ENCODE results near the gene FBXL14. TPM values are rescaled to one million over a fixed set of nuclear protein-coding genes. Genes with fewer than 3 reads are reported as not detected.

FBXL14 gene
- total RNA-seq, 1 experiment from 2014 or later: 15.0 TPM

DNA sequence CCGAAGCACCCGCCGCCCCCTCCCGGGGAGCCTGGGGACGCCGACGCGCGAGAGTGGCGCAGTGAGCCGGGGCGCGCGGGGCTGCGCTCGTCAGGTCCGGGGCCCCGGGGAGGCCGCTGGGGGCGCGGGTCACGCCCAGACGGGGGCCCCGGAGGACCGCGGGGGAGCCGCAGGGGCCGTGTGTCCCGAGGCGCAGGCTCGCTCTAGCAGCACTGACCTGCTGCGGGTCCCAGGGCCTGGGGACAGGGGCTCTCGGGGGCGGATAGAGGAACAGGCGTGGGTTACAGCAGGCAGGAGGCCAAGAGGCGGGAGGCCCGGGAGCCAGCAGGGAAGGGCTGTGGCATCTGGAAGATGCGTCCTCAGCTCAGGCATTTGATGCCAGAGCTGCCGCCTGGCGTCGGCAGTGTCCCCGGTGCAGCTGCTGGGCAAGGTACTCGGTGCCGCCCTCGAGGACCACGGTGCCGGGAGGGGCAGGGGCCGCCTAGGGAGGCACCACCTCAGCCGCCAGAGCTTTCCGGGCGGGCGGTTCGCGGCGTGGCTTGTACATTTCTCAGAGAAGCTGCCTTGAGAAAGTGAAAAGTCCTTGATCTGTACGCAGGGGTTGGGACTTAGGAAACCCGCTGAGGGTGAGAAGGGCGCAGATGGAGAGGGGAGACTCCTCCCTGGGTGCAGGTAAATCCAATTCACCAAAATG is 35.9 kb upstream of the FBXL14 start:
- Histone ChIP-seq H3K4me3 (peak overlapping the region; percentile 69), H3K9me3 (replicated peaks) (no peaks in the 10 kb centered on the region), H3K27ac (peak overlapping the region; percentile 66; the same call in 1 of the 2 replicates), H3K27me3 (no peaks in the 10 kb centered on the region), H3K4me1 (peaks cover 11% of the 10 kb centered on the region), H3K36me3 (peaks cover 22% of the 10 kb centered on the region)
- peak; percentile 67 to 72 for DNase-seq

GRCh38 chr12:1629338-1630132 is 35.2 kb upstream of the FBXL14 start:
- Histone ChIP-seq H3K27me3 (no peaks in the 10 kb centered on the region), H3K9me3 (replicated peaks) (no peaks in the 10 kb centered on the region), H3K36me3 (peaks cover 17% of the 10 kb centered on the region), H3K4me1 (peaks cover 14% of the 10 kb centered on the region), H3K4me3 (peak overlapping the region; percentile 69), H3K27ac (peak overlapping the region; percentile 66)
- DNase-seq: peak; percentile 57 to 67

- DNase-seq: peak; percentile 81 to 88
- Histone ChIP-seq H3K27me3 (no peaks in the 10 kb centered on the region), H3K27ac (peak within 1 kb of the TSS; percentile 66), H3K36me3 (peaks cover 14% of the 10 kb centered on the region), H3K9me3 (replicated peaks) (no peaks in the 10 kb centered on the region), H3K4me1 (peaks cover 14% of the 10 kb centered on the region), H3K4me3 (peak within 1 kb of the TSS; percentile 69)
Observed at GRCh38 chr12:1628666-1629337, 34.4 kb upstream of the FBXL14 start, which contains the start of gene WNT5B. Gene WNT5B (plus strand): TSS chr12:1629231. CDS start chr12:1631355, 2,124 bp downstream.

DNA sequence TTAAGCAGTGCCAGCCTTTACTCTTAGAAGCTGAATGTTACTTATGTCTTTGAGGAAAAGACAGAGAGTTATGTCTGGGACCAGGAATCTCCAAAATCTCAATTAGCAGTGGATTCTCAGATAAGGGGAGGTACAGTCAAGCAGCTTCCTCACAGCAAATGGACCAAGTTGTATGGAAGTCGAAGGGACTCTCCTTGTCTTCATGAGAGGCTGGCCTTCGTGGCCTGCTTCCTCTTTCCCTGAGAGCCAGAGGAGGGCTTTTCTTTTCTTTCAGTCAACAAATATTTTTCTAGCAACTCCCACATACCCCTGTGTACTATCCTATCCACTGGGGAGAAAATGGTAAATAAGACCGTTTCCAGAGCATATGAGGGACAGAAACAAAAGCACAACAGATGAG is 28.0 kb upstream of the FBXL14 start:
- H3K9me3 ChIP-seq (replicated peaks): no peaks in the 10 kb centered on the region
- H3K27me3 ChIP-seq: no peaks in the 10 kb centered on the region
- peaks cover 7% of the 10 kb centered on the region for H3K4me1 ChIP-seq
- no peak overlapping the region for H3K27ac ChIP-seq
- H3K4me3 ChIP-seq: no peak overlapping the region
- no peaks in the 10 kb centered on the region for H3K36me3 ChIP-seq
- DNase-seq: no peak

DNA sequence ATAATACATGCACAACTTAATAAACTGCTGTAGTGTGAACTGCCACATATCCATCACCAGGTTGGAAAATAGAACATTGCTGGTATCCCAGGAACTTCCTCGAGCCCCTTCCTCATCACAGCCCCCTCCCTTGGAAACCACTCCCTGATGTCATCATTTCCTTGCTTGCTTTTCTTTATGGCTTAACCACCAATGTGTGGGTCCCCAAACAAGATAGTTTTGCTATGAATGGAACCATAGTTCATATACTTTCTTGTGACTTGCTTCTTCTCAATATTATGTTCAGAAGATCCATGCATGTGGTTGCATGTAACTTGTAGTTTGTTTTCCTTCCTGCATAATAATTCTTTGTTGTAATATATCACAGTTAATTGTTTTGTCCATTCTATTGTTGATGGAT is 25.7 kb upstream of the FBXL14 start:
- Histone ChIP-seq H3K4me1 (peaks cover 19% of the 10 kb centered on the region), H3K27me3 (no peaks in the 10 kb centered on the region), H3K36me3 (no peaks in the 10 kb centered on the region), H3K9me3 (replicated peaks) (no peaks in the 10 kb centered on the region), H3K27ac (no peak overlapping the region), H3K4me3 (no peak overlapping the region)
- no peak for DNase-seq

- no peak overlapping the region for H3K27ac ChIP-seq
- H3K4me3 ChIP-seq: no peak overlapping the region
- no peaks in the 10 kb centered on the region for H3K9me3 ChIP-seq (replicated peaks)
- peaks cover 23% of the 10 kb centered on the region for H3K4me1 ChIP-seq
- no peak for DNase-seq
- no peaks in the 10 kb centered on the region for H3K27me3 ChIP-seq
- H3K36me3 ChIP-seq: no peaks in the 10 kb centered on the region
Observed at GRCh38 chr12:1619587-1619986, 25.2 kb upstream of the FBXL14 start.

DNA sequence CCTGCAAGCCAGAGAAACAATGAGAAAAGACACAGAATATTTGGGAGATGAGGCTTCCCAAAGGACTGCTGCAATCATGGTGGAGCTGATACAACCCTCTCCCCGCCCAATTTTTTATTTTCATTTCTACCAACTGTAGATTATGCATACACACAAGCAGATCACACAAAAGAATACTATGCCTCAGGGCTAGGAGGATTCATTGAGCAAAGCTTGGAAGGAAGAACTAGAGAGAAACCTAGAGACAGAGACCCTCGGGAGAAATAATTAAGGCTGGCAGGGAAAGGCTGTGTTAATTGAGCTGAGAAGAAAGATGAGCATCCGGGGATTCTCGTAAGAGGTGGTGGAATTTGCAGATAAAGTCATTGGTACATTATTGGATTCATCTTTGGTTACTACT is 24.8 kb upstream of the FBXL14 start:
- Histone ChIP-seq H3K4me1 (peaks cover 24% of the 10 kb centered on the region), H3K27me3 (no peaks in the 10 kb centered on the region)
- no peak for DNase-seq

GRCh38 chr12:1618489-1618888 is 24.1 kb upstream of the FBXL14 start:
- no peak overlapping the region for H3K27ac ChIP-seq
- no peak overlapping the region for H3K4me3 ChIP-seq
- H3K4me1 ChIP-seq: peaks cover 31% of the 10 kb centered on the region
- H3K27me3 ChIP-seq: no peaks in the 10 kb centered on the region
- no peak for DNase-seq
- H3K9me3 ChIP-seq (replicated peaks): no peaks in the 10 kb centered on the region
- no peaks in the 10 kb centered on the region for H3K36me3 ChIP-seq

More for the DNA sequence above, 24.8 kb upstream of the FBXL14 start:
- H3K4me3 ChIP-seq: no peak overlapping the region
- H3K36me3 ChIP-seq: no peaks in the 10 kb centered on the region
- no peak overlapping the region for H3K27ac ChIP-seq
- no peaks in the 10 kb centered on the region for H3K9me3 ChIP-seq (replicated peaks)

DNA sequence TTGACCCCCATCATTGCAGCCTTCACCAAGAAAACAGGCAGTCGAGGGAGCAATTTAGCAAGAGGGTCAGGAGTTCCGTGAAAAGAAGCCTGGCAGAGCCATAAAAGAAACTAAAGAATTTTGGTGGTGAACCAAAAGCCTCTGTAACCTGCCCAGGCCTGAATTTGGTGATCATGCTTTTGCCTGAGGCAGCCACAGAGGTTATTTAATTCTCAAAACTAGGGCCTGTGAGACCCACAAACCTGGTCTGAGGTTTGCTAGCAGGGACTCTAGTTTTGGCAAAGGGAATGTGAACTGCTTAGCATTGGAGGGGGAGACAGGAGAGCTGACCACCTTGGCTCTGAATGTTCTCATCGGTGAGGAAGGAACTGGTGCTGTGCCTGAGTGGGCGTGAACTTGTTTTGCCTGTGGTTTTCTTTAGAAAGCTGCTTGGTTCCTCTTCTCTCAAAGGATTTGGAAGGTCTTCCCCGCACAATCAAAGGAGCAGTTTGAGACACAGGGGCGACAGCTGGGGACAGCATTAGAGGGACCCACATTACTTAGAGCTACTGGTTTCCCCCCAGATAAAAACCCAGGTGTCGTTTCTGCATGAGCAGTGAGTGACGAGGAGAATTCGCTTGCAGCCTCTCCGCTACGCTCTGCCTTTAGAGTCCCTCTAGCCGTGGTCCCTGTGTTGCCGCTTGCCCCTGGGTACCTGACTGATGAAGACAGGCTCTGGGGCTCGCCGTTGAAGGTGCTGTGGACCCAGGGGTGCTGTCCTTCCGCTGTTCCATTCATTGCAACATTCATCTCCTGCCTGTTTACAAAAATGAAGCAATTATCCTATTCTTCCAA is 22.1 kb upstream of the FBXL14 start:
- Histone ChIP-seq H3K4me1 (peaks cover 48% of the 10 kb centered on the region), H3K4me3 (no peak overlapping the region), H3K36me3 (no peaks in the 10 kb centered on the region), H3K27me3 (no peaks in the 10 kb centered on the region), H3K9me3 (replicated peaks) (no peaks in the 10 kb centered on the region), H3K27ac (no peak overlapping the region)
- no peak for DNase-seq

DNA sequence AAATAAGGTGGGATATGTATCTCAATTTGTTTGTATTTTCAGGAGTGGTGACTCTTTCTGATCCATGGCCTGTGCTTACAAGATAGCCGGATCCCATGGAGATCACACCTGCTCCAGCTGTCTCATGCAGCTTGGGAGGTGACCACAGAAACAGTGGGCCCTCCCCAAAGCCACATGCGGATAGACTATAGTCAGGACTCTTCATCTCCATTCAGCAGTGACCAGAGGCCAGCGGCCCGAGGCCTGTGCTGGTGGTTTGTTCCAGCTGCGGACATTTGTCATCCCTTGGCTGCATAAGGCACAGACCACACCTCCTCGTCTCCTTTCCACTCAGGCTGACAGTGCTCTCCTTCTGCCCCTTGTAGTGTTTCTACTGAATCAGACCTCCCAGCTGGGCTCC is 20.0 kb upstream of the FBXL14 start:
- peak; percentile 97 to 99 for DNase-seq
- H3K27me3 ChIP-seq: no peaks in the 10 kb centered on the region
- H3K27ac ChIP-seq: peak overlapping the region; percentile 66
- no peaks in the 10 kb centered on the region for H3K36me3 ChIP-seq
- H3K9me3 ChIP-seq (replicated peaks): no peaks in the 10 kb centered on the region
- H3K4me1 ChIP-seq: peaks cover 60% of the 10 kb centered on the region
- H3K4me3 ChIP-seq: no peak overlapping the region

GRCh38 chr12:1613860-1614259 is 19.5 kb upstream of the FBXL14 start:
- no peaks in the 10 kb centered on the region for H3K27me3 ChIP-seq
- no peaks in the 10 kb centered on the region for H3K9me3 ChIP-seq (replicated peaks)

DNA sequence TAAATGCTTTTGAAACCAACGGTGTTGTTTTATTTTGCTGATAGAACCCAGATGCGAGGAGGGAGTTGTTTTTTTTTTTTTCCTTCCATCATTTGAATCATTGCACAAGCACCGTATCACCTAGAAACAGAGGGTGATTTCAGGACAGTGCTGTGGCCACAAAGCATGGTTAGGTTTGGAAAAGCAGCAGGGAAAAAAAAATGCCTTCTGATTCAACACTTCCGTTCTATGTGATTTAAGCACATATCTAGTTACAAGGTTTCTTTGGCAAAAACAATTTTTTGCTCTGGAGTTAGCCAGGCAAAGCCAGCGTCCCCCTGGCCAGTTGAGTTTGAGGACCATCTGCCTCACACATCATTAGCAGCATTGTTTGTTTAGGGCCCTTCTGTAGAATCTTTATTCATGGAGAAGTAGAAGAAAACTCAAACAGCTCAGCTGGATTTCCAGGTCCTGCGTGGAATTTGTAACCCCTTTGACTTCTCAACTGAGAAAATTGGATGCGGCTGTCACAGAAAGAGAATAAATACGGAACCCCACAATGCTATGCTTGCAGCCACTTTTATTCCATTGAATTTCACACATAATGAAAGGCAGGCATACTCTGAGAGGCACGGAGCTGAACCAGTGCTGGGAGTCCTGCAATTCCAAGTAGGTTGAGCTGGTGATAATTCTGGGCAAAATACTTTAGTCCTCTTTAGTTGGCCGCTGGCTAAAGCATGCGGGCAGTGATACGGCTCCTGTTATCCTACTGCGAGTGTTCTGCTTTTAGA is 17.6 kb upstream of the FBXL14 start:
- no peaks in the 10 kb centered on the region for H3K9me3 ChIP-seq (replicated peaks)
- H3K36me3 ChIP-seq: no peaks in the 10 kb centered on the region
- peak overlapping the region; percentile 39 for H3K4me3 ChIP-seq
- H3K27ac ChIP-seq: peak overlapping the region; percentile 82
- DNase-seq: peak; percentile 69 to 90
- no peaks in the 10 kb centered on the region for H3K27me3 ChIP-seq
- H3K4me1 ChIP-seq: peaks cover 84% of the 10 kb centered on the region

More at GRCh38 chr12:1613860-1614259, 19.5 kb upstream of the FBXL14 start:
- Histone ChIP-seq H3K4me1 (peaks cover 65% of the 10 kb centered on the region), H3K4me3 (no peak overlapping the region), H3K27ac (peak overlapping the region; percentile 66), H3K36me3 (no peaks in the 10 kb centered on the region)
- peak; percentile 65 to 78 for DNase-seq

GRCh38 chr12:1610072-1610643 is 15.8 kb upstream of the FBXL14 start:
- Histone ChIP-seq H3K27ac (no peak overlapping the region), H3K4me3 (no peak overlapping the region), H3K9me3 (replicated peaks) (no peaks in the 10 kb centered on the region), H3K4me1 (peaks cover 76% of the 10 kb centered on the region), H3K27me3 (no peaks in the 10 kb centered on the region), H3K36me3 (no peaks in the 10 kb centered on the region)
- DNase-seq: no peak

Data from SJCRH30 (cell line).